Inferior parietal cortex (tissue), 1 donor: Measurements from ENCODE around the gene IFNAR1.
"Not testable (repeated sequence)": the region's sequence is repeated elsewhere in the genome, so short reads cannot be mapped to it uniquely, and the experiment has no call there.

Experiments
- DNase-seq: peaks from one replicate; pipeline ENCODE4 v3.0.0-alpha.2; 2016; ENCODE audit errors: extremely low spot score

IFNAR1 gene

DNA sequence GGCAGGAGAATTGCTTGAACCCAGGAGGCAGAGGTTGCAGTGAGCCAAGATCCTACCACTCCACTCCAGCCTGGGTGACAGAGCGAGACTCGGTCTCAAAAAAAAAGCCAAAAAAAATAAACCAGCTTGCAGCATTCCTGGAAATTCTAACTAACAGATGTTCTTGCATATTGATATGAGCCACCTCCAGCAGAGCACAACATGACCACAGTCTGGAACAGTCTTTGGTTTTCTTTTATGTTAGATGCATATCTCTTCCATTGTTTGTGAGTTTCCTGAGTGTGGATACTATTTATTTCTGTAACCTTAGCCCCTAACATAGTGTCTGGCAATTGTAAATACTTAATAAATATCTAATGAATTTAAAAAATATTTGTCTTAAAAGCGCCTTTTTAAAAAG is 23.9 kb downstream of the IFNAR1 start:
- DNase-seq: no peak

DNA sequence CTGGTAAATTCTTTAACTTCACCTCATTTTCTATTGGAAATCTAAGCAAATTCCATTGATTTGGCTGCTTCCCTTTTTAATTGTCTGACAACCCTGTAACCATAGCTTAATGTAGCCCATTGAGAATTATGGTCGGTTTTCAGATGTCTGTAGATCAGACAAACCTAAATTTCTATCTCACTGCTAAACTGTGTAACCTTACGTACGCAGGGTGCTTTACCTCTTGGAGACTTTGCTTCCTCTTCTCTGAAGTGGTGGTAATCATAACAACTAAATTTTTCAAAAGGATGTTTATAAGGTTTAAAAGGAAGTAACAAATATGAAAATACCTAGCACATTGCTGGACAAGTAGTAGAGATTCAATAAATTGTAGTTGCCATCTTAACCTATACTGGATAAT is 25.9 kb downstream of the IFNAR1 start:
- no peak for DNase-seq

DNA sequence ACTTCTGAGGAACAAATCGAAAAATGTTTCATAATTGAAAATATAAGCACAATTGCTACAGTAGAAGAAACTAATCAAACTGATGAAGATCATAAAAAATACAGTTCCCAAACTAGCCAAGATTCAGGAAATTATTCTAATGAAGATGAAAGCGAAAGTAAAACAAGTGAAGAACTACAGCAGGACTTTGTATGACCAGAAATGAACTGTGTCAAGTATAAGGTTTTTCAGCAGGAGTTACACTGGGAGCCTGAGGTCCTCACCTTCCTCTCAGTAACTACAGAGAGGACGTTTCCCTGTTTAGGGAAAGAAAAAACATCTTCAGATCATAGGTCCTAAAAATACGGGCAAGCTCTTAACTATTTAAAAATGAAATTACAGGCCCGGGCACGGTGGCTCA is 30.6 kb downstream of the IFNAR1 start:
- no peak for DNase-seq

DNA sequence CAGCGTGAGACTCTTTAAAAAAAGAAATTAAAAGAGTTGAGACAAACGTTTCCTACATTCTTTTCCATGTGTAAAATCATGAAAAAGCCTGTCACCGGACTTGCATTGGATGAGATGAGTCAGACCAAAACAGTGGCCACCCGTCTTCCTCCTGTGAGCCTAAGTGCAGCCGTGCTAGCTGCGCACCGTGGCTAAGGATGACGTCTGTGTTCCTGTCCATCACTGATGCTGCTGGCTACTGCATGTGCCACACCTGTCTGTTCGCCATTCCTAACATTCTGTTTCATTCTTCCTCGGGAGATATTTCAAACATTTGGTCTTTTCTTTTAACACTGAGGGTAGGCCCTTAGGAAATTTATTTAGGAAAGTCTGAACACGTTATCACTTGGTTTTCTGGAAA is 31.2 kb downstream of the IFNAR1 start:
- DNase-seq: no peak

DNA sequence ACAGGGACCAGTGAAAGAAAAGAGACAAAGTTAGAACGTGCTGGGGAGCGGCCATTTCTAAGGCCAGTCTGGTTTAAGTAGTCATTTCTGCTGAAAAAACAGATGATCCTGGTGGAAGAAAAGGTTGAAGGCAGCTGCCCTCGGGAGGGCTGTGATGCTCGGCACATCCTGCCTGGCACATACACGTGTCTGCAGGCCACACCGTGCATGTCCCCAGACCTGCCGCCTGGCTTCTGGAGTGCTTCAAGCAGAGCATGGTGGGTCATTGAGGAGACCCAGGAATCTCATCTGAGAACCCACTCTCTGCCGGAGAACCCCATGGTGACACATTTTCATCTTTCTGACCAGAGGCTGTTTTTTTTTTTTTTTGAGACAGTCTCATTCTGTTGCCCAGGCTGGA is 32.4 kb downstream of the IFNAR1 start:
- no peak for DNase-seq

DNA sequence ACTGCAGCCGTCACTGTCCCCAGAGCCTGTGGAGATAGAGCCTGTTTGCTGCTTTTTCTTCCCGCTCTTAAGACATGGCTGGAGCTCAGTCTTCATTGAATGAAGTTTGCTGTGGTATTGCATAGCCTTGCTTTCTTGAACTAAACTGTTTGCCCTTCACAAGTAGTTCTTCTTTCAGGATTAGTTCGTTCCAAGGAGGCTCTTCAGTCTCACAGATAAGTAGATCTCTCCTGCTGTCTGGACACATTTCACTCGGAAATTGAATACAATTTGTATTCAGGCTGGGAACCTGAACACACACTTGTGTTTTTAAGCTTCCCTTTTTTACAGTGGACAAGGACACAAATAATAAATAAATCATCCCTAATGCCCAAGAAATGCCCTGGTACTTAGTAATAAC is 34.7 kb downstream of the IFNAR1 start:
- DNase-seq: no peak

DNA sequence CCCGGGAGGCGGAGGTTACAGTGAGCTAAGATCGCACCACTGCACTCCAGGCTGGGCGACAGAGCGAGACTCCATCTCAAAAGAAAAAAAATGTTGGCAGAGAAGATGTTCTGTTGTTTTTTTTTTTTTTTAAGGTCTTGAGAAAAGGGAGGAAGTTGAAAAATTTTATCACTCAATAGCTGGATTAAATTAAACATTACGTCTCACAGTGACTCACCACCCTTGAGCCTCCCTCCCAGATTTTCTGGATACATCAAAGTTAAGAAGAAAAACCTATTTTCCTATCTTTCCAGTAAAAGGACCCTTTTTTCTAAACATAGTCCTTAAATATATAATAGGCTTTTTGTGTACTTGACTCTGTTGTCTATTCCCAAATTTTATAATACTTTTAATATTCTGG is 35.5 kb downstream of the IFNAR1 start:
- DNase-seq: no peak

DNA sequence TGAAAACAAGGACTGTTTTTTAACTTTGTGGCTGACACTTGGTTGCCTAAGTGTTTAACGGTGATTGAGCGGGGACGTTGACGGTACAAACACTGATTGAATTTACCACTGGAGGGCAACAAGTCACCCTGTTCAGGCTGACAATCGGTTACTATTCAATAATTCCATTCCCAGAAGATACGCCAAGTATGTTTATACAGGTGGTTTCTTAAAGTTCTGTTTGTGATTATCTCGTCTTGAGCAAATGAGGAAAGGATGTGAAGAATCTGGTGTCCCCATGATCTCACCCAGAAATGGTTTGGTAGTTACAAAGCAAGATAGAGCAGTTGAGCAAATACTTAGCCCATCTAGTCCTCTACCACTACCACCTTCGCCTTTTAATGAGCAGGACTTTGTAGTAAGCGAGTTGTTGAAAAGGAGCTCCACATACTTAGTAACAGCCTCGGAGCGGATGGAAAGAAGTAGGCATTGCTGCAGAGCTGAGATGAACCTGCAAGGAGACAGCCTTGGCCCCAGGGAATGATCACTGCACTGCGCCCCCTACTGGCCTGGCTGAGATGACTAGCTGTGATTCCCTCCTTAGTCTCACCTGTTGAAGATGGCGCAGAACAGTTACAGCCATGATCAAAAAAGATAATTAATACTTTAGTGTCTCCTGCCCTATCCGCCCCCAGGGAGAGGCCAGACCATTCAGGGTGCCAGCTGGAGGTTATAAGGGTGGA is 36.3 kb downstream of the IFNAR1 start:
- DNase-seq: peak; percentile 69

DNA sequence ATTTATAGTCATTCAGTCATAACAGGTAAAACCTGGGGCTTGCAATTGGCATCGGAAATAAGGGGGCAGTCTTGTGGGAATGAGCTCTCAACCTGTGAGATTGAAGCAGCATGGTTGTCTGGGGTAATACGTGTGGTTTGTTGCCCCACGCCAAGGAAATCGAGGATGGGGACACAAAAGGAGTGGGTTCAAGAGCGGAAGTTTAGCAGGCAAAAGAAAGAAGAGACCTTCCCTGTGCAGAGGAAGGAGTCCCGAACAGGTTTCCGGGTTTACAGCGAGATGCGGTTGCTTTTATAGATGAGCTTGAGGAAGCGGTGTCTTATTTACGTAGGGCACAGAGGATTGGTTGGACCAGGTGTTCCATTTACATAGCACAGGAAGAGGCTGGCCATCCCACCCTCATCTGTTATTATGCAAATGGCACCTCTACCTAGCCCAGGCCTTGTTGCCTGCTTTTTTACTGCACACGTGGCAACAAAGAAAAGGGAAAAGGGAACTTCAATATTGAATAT is 37.3 kb downstream of the IFNAR1 start:
- DNase-seq: no peak

DNA sequence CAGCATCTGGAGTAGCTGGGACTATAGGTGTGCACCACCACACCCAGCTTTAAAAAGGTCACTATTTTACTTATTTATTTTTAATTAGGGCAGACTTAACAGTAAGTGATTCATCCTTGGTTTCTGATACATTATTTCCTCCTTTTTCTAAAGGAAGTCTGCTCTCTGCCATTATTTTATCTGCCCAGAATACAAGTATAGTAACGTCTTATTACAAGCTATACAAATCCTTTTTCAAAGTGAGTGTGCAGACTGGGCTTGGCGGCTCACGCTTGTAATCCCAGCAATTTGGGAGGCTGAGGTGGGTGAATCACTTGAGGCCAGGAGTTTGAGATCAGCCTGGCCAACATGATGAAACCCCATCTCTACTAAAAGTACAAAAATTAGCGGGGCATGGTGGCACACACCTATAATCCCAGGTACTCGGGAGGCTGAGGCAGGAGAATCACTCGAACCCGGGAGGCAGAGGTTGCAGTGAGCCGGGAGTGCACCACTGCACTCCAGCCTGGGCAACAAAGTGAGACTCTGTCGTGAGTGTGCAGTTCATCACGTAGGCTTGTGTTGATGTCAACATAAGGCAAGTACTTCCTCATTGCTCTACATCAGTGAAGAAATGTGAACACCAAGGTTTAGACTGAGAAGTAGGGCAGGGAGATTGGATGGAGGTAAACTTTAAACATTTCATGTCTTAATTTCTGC is 39.3 kb downstream of the IFNAR1 start:
- not testable (repeated sequence) for DNase-seq

DNA sequence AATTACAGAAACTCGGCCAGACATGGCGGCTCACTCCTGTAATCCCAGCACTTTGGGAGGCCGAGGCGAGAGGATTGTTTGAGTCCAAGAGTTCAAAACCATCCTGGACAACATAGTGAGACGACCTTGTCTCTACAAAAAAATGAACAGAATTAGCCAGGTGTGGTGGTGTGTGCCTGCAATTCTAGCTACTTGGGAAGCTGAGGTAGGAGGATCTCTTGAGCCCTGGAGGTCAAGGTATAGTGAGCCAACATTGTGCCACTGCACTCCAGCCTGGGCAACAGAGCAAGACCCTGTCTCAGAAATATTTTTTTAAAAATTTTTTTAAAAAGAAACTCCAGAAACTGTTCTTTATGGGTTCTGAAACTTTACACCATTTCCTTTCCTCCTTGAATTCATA is 40.1 kb downstream of the IFNAR1 start:
- no peak for DNase-seq

DNA sequence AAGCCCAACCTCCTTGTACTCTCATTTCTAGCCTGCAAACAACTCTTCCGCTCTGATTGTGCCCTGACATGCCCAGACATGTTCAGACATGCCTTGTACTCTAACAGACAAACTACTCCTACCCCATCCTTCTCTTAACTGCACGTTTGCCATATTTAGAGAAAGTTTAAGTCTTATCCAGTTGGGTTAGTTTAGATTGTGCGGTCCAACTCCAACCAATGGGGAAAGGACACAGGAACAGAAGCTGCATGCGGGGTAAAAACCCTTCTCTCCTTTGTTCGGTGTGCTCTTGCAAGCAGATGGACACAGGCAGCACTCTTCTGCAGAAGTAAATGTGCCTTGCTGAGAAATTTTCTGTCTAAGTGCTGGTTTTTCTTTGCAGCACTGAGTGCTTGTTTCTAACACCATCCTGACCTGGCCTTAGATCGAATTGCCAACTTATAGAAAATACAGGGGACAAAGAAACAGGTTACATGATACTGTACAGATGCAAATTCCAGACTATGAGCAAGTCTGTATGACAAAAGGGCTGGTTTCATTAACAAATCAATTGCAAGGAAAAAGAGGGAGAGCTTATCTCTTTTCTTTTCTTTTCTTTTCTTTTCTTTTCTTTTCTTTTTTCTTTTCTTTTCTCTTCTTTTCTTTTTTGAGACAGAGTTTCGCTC is 42.7 kb downstream of the IFNAR1 start:
- DNase-seq: no peak

DNA sequence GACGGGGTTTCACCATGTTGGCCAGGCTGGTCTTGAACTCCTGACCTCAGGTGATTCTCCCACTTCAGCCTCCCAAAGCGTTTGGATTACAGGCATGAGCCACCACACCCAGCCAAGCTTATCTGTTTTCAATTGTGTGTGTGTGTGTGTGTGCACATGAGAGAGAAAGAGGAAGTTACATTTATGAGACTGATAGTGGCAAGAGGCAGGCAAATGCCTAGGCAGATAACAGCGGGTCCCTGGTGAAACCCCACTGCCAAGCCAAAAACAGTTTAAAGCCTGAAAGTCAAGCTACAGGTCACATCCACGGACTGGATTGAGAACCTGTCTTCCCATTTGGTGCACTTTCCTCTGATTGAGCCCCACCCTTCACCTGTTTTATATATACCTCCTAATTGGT is 43.4 kb downstream of the IFNAR1 start:
- DNase-seq: no peak

DNA sequence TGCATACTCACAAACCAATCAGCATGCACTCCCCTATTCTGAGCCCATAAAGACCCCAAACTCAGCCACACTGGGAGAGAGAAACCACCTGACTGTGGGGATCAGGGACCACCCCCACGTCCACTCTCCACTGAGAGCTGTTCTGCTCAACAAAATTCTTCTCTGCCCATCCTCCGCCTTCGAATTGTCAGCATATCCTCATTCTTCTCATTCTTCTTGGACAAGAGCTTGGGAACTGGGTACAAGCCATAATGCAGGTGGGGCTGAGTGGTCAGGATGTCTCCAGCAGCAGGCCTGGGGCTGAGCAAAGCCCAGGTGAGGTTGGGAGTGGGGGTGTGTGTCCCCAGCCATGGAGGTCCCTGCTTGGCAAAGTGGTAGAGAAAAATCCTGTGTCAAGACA is 43.8 kb downstream of the IFNAR1 start:
- DNase-seq: no peak

DNA sequence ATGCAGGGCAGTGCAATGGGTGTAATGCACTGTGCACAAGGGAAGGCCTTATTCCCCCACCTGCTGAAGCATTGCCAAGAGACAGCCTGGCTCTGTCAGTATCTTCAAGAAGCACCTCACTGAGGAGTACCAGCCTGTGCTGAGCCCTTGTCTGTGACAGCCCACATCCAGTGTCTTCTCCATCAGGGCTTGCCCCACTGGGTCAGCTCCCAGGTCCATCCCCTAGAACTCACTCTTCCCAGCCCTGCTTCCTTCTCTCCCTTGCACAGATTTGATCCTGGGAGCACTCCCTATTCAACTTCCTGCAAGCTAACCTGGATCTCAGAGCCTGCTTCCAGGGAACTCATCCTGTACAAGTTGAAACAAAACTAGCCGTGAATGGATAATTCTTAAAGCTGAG is 44.8 kb downstream of the IFNAR1 start:
- DNase-seq: no peak

DNA sequence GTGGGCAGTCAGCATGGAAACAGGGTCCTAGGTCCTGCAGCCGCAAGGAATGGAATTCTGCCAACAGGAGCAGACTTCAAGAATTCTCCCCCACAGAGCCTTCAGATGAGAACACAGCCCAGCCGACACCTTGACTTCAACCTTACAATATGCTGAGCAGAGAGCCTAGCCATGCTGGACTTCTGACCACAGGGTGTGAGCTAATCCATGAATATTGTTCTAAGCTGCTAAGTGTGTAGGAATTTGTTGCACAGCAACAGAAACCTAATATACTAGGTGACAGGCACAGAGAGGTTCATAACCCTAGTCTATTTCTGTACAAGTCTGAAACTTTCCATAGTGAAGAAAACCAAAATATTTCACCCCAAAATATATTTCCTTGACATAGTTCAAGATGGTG is 45.5 kb downstream of the IFNAR1 start:
- DNase-seq: no peak

DNA sequence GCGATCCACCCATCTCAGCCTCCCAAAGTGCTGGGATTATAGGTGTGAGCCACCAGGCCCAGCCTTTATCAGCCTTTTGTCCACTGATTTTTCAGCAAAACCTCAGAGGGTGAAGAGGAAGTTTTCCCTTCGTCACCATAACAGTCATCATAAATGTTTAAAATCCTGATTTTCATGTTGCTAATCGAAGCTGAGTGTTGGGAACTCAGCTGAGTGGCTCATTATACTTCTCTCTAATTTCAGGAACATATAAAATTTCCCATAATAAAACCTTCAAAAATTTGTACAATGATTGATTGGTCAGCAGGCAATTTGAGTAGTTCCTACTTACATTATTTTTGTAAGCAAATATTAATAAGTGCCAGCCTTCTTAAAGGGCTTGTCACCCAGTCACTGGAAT is 46.6 kb downstream of the IFNAR1 start:
- DNase-seq: no peak

DNA sequence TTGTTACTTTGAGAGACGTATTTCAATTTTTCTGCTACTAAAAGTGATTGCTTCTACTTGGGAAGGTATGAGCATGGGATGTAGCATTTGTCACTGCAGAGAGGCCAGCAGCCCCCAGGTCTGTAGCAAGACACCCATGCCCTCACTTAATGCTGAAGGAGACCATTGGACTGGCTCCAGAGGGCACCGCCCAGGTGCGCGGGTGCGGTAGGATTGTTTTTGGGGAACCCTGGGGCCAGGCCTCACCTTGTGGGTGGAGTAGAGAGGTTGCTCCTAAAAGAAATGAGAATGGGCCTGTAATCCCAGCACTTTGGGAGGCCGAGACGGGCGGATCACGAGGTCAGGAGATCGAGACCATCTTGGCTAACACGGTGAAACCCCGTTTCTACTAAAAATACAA is 47.8 kb downstream of the IFNAR1 start:
- no peak for DNase-seq

DNA sequence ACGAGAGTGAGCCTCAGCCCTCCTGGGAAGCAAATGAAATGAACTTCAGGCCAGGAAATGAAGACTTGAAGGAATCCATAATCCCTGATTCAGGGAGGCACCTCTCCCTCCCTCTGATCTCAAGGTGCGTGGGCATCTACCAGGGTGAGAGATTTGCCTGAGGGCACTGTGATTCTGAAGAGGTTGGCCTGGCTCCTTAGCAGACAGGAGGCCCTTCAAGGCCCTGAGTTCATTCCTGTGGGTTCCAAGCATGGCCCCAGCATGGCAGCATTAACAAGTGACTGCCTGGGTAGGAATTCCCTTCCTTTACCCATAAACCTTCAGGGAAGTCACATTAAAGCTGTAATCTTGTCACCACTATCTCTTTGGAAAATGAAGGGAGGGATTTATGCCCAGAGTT is 48.7 kb downstream of the IFNAR1 start:
- no peak for DNase-seq

DNA sequence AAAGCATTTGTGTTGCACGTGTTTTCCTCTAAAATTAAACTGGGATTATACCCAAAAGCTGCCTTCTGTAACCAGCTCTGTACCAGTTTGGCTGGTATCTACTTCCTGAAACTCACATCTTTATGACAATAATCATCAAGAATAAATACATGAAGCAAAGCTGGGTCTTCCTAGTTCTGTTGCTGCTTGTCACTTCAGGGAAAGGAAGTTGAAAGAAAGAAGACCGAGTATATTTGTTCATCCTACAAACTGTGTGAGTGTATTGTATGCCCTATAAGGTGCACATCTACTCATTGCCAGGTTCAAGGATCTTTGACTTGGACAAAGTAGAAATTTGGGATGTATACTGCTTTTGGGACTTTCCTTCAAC is 49.3 kb downstream of the IFNAR1 start:
- DNase-seq: no peak

DNA sequence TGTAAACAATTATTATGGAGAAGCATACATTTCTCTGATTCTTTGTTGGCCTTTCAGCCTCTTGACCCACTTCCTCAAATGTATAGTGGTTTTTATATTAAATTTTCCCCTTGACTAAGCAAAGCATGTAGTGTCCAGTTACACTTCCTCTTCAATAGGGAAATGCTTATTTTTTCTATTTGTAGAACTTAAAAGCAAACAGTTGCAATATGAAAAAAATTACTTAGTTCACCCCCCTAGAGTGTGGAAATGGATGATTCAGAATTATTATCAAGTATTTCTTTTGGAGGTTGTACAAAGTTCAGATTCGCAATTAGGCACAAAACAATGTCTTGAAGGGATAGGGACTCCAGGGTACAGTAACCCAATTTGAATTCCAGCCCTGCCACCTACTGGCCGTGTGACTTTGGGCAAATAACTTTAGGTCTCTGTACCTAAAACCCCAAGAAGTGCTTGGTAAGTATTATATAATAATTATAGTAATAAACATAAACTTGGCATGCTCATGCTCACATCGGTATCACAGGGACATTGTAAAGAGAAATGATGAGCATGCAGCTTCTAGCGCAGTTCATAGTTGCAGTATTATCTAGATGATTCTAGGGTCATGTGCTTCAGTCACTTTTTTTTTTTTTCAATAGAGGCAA is 49.8 kb downstream of the IFNAR1 start:
- no peak for DNase-seq

DNA sequence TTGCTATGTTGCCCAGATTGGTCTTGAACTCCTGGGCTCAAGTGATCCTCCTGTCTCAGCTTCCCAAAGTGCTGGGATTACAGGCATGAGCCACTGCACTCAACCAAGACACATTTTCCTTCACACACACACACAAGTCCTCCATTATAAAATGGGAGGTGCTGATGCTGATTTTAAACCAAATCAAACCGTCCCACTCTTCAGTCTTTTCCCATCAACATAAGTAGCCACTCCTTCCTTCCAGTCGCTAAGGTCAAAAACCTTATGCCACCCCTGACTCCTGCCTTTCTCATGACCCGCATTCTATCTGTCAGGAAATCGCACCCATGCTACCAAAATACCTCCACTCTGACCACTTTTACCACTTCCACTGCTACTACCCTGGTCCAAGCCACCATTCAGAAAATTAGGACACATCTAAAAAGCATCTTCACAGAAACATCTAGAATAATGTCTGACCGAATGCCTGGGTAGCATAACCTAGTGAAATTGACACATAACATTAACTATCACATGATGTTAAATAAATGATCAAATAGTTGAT is 50.4 kb downstream of the IFNAR1 start:
- no peak for DNase-seq
